IMR-90 (cell line): Measurements from ENCODE around the gene CAPN7. TPM values are rescaled to one million over a fixed set of nuclear protein-coding genes. Genes with fewer than 3 reads are reported as not detected.

Experiments
- ATAC-seq: fragments of 200-7000 bp; cut with Tn5 transposase; 2 replicates; pipeline ENCODE4 v1.9.1; 2020; ENCODE audit warnings: low read depth, mild to moderate bottlenecking, moderate library complexity
- BruUV-seq: library from RNA; stranded (reverse); fragments of 400-500 nt; replicated peaks from 2 replicates; lab custom pipeline; 2021; lab: Mats Ljungman, UMichigan
- CTCF ChIA-PET: fragments of 300-600 bp; formaldehyde crosslinking; extraction: SDS; loops from one replicate; lab custom pipeline; 2021; ENCODE audit warnings: antibody characterized with exemption; lab: Yijun Ruan, JAX
- POLR2A ChIA-PET: fragments of 300-600 bp; sonication (Branson Sonifier 250); formaldehyde crosslinking; loops from one replicate; lab custom pipeline; 2022; ENCODE audit warnings: antibody characterized with exemption; ENCODE audit not compliant: unreplicated experiment; lab: Charles Lee
- DNase-seq: peaks from one replicate; pipeline ENCODE4 v3.0.0; 2013
- H2AFZ ChIP-seq: replicated peaks from 2 replicates; pipeline ENCODE3; 2013; ENCODE audit warnings: low read length, mild to moderate bottlenecking; ENCODE audit not compliant: poor library complexity
- H2AK5ac ChIP-seq: 2 replicates; pipeline ENCODE4 v1.6.1; 2013; ENCODE audit warnings: low read depth, low read length, inconsistent platforms
- H2AK9ac ChIP-seq: replicated peaks from 2 replicates; pipeline ENCODE3; 2013; ENCODE audit warnings: mild to moderate bottlenecking, low read depth, low read length, moderate library complexity; ENCODE audit not compliant: poor library complexity
- H2BK120ac ChIP-seq: 2 replicates; pipeline ENCODE4 v1.6.1; 2013; ENCODE audit warnings: low read depth, low read length, inconsistent platforms
- H2BK15ac ChIP-seq: 3 replicates; pipeline ENCODE4 v1.6.1; 2013; ENCODE audit warnings: low read depth, low read length, inconsistent platforms
- H2BK20ac ChIP-seq: 2 replicates; pipeline ENCODE4 v1.6.1; 2013; ENCODE audit warnings: low read depth, mild to moderate bottlenecking, inconsistent platforms, low read length, moderate library complexity
- H2BK5ac ChIP-seq: 2 replicates; pipeline ENCODE4 v1.6.1; 2013; ENCODE audit warnings: mild to moderate bottlenecking, low read depth, low read length, inconsistent platforms; ENCODE audit not compliant: poor library complexity, severe bottlenecking
- H3K14ac ChIP-seq: replicated peaks from 2 replicates; pipeline ENCODE4 v1.6.1; 2013; ENCODE audit warnings: low read depth, low read length, inconsistent platforms
- H3K18ac ChIP-seq: 2 replicates; pipeline ENCODE4 v1.6.1; 2013; ENCODE audit warnings: low read depth, low read length, control low read depth
- H3K23ac ChIP-seq: 2 replicates; pipeline ENCODE4 v1.6.1; 2013; ENCODE audit warnings: low read depth, low read length, inconsistent platforms
- H3K27ac ChIP-seq: 2 replicates; pipeline ENCODE4 v1.5.1; 2013; ENCODE audit warnings: mild to moderate bottlenecking, control low read depth, low read length; ENCODE audit not compliant: insufficient read depth
- H3K27me3 ChIP-seq: 2 replicates; pipeline ENCODE4 v1.6.1; 2013; ENCODE audit warnings: low read length; ENCODE audit not compliant: control insufficient read depth, insufficient read depth
- H3K36me3 ChIP-seq: 2 replicates; pipeline ENCODE4 v1.6.1; 2013; ENCODE audit warnings: low read length, mixed read lengths; ENCODE audit not compliant: control insufficient read depth, insufficient read depth
- H3K4ac ChIP-seq: 2 replicates; pipeline ENCODE4 v1.6.1; 2013; ENCODE audit warnings: low read depth, low read length, inconsistent platforms
- H3K4me1 ChIP-seq: 2 replicates; pipeline ENCODE4 v1.6.1; 2013; ENCODE audit warnings: low read length, mixed read lengths; ENCODE audit not compliant: control insufficient read depth, insufficient read depth
- H3K4me2 ChIP-seq: 2 replicates; pipeline ENCODE4 v1.6.1; 2013; ENCODE audit warnings: low read depth, mild to moderate bottlenecking, control low read depth, low read length, moderate library complexity
- H3K4me3 ChIP-seq: 2 replicates; pipeline ENCODE4 v1.5.1; 2013; ENCODE audit warnings: low read depth, mild to moderate bottlenecking, control low read depth, low read length, moderate library complexity; ENCODE audit not compliant: insufficient read depth
- H3K56ac ChIP-seq: 2 replicates; pipeline ENCODE4 v1.6.1; 2013; ENCODE audit warnings: low read length, inconsistent platforms; ENCODE audit not compliant: insufficient read depth; ENCODE audit errors: extremely low read depth
- H3K79me1 ChIP-seq, 2 experiments: 2 replicates each; pipeline ENCODE4 v1.6.1; 2013; ENCODE audit warnings: low read length in 2 of 2, inconsistent platforms in 1 of 2, low read depth in 1 of 2
- H3K9ac ChIP-seq: 2 replicates; pipeline ENCODE4 v1.6.1; 2013; ENCODE audit warnings: low read depth, low read length, control low read depth
- H3K9me1 ChIP-seq: 2 replicates; pipeline ENCODE4 v1.6.1; 2013; ENCODE audit warnings: low read length, inconsistent platforms; ENCODE audit not compliant: insufficient read depth
- H3K9me3 ChIP-seq: 2 replicates; pipeline ENCODE4 v1.6.1; 2013; ENCODE audit warnings: low read length; ENCODE audit not compliant: control insufficient read depth, insufficient read depth
- H4K20me1 ChIP-seq: 2 replicates; pipeline ENCODE4 v1.6.1; 2013; ENCODE audit warnings: low read length, inconsistent platforms; ENCODE audit not compliant: insufficient read depth
- H4K5ac ChIP-seq: 2 replicates; pipeline ENCODE4 v1.6.1; 2013; ENCODE audit warnings: mild to moderate bottlenecking, low read depth, low read length, control low read depth
- H4K8ac ChIP-seq, 2 experiments: 2 replicates each; pipeline ENCODE4 v1.6.1; 2013; ENCODE audit warnings: low read depth in 2 of 2, low read length in 2 of 2, control low read depth in 1 of 2, inconsistent platforms in 1 of 2
- H4K91ac ChIP-seq: 2 replicates; pipeline ENCODE4 v1.6.1; 2013; ENCODE audit warnings: low read depth, low read length, inconsistent platforms; ENCODE audit not compliant: insufficient read depth
- BHLHE40 ChIP-seq: fragments of 150-350 bp; IDR thresholded peaks from 2 replicates; pipeline ENCODE4 v1.6.1; 2016; ENCODE audit warnings: mild to moderate bottlenecking, low read depth, low read length
- CEBPB ChIP-seq: IDR thresholded peaks from 2 replicates; pipeline ENCODE4 v1.6.1; 2012; ENCODE audit warnings: low read depth, low read length, improper control_type of control experiment
- CHD1 ChIP-seq: IDR thresholded peaks from 2 replicates; pipeline ENCODE4 v1.6.1; 2012; ENCODE audit warnings: low read depth, low read length, improper control_type of control experiment
- CTCF ChIP-seq: conservative IDR thresholded peaks from 2 replicates; pipeline ENCODE4 v1.5.1; 2012; ENCODE audit warnings: mild to moderate bottlenecking, low read depth, low read length, improper control_type of control experiment
- ELK1 ChIP-seq: fragments of 150-350 bp; IDR thresholded peaks from 2 replicates; pipeline ENCODE4 v1.6.1; 2016; ENCODE audit warnings: low read depth, mild to moderate bottlenecking, low read length, moderate library complexity, borderline replicate concordance
- FOS ChIP-seq: fragments of 150-350 bp; IDR thresholded peaks from 2 replicates; pipeline ENCODE4 v1.6.1; 2016; ENCODE audit warnings: low read depth, low read length
- MAFK ChIP-seq: IDR thresholded peaks from 2 replicates; pipeline ENCODE4 v1.6.1; 2012; ENCODE audit warnings: low read depth, low read length, improper control_type of control experiment
- MAZ ChIP-seq: IDR thresholded peaks from 2 replicates; pipeline ENCODE4 v1.6.1; 2012; ENCODE audit warnings: low read depth, mild to moderate bottlenecking, low read length, improper control_type of control experiment, moderate library complexity, borderline replicate concordance
- MXI1 ChIP-seq: IDR thresholded peaks from 2 replicates; pipeline ENCODE4 v1.6.1; 2012; ENCODE audit warnings: low read depth, mild to moderate bottlenecking, low read length, moderate library complexity, borderline replicate concordance
- NFE2L2 ChIP-seq: fragments of 150-350 bp; IDR thresholded peaks from 2 replicates; pipeline ENCODE4 v1.6.1; 2016; ENCODE audit warnings: low read depth, mild to moderate bottlenecking, low read length
- POLR2A ChIP-seq: IDR thresholded peaks from 2 replicates; pipeline ENCODE4 v1.6.1; 2012; ENCODE audit warnings: mild to moderate bottlenecking, low read depth, low read length
- RAD21 ChIP-seq: IDR thresholded peaks from 2 replicates; pipeline ENCODE4 v1.6.1; 2012; ENCODE audit warnings: low read length, improper control_type of control experiment
- RCOR1 ChIP-seq: IDR thresholded peaks from 2 replicates; pipeline ENCODE4 v1.6.1; 2012; ENCODE audit warnings: mild to moderate bottlenecking, low read length, improper control_type of control experiment; ENCODE audit not compliant: insufficient replicate concordance
- RFX5 ChIP-seq: IDR thresholded peaks from 2 replicates; pipeline ENCODE4 v1.8.0; 2012; ENCODE audit warnings: low read depth, mild to moderate bottlenecking, low read length, moderate library complexity
- USF2 ChIP-seq: fragments of 150-350 bp; IDR thresholded peaks from 2 replicates; pipeline ENCODE4 v1.6.1; 2017; ENCODE audit warnings: mild to moderate bottlenecking, antibody characterized with exemption, low read length, low read depth
- WGBS, 2 experiments: methylation state at CpG; one replicate each; pipeline versions ENCODE4 v1.1.5 to v1.1.7; 2013; ENCODE audit warnings: missing lambda C conversion rate in 2 of 2; ENCODE audit not compliant: insufficient read length in 1 of 2; ENCODE audit errors: extremely low coverage in 2 of 2; 5-methylcytosine and 5-hydroxymethylcytosine counted together
- dilution Hi-C: fragments of 300-500 bp; cut with HindIII; formaldehyde crosslinking; loops from one replicate; pipeline ENCODE4 v1.14.3; 2018; ENCODE audit warnings: low sequenced_read_pairs; ENCODE audit not compliant: unreplicated experiment
- in situ Hi-C: fragments of 300-500 bp; cut with MboI; formaldehyde crosslinking; loops from 3 replicates; pipeline ENCODE4 v1.14.3; 2019; ENCODE audit warnings: low sequenced_read_pairs, inconsistent platforms, mixed read lengths
- intact Hi-C: fragments of 100-400 bp; cut with micrococcal nuclease; formaldehyde crosslinking; loops from 2 replicates; pipeline ENCODE4 v1.10.0; 2022
- polyA plus RNA-seq, 3 experiments: library from polyadenylated mRNA; depleted of rRNA; stranded (reverse); fragments of >200 nt; gene quantifications; 2 replicates each; pipeline ENCODE4 v1.2.3, GENCODE V29; 2012; ENCODE audit warnings: low replicate concordance in 1 of 3
- total RNA-seq: library from RNA; depleted of rRNA; stranded (reverse); fragments of >200 nt; gene quantifications from 2 replicates; pipeline ENCODE4 v1.2.3, GENCODE V29; 2012

Gene CAPN7
- total and polyA plus RNA-seq, 2 of the 4 experiments (the other 2 are of a cell fraction) = 14.5 to 21.3 TPM

- Histone ChIP-seq H3K23ac (no peak overlapping the region), H3K9me1 (no peaks in the 10 kb centered on the region), H2AFZ (no peak overlapping the region), H2BK120ac (no peak overlapping the region), H2BK15ac (no peak overlapping the region), H3K9ac (no peak overlapping the region), H3K56ac (no peak overlapping the region), H3K14ac (no peak overlapping the region), H2BK20ac (no peak overlapping the region), H3K4me2 (no peak overlapping the region), H4K20me1 (no peaks in the 10 kb centered on the region), H3K36me3 (no peaks in the 10 kb centered on the region), H2BK5ac (no peak overlapping the region), H3K18ac (no peak overlapping the region), H3K27me3 (peaks cover 5% of the 10 kb centered on the region), H3K79me1 (no peaks in the 10 kb centered on the region), H4K91ac (no peak overlapping the region), H3K4ac (no peak overlapping the region), H2AK9ac (no peak overlapping the region), H2AK5ac (no peak overlapping the region), H3K27ac (no peak overlapping the region), H4K8ac (no peak overlapping the region), H3K4me1 (no peaks in the 10 kb centered on the region), H4K5ac (no peak overlapping the region), H3K9me3 (no peaks in the 10 kb centered on the region), H3K4me3 (no peak overlapping the region)
- DNase-seq (no peak), ATAC-seq (no peak)
- intact Hi-C loops = no loop called here
- no CpG with 5 or more reads among the region's 1 CpG for WGBS, 2 experiments
- in situ Hi-C loops = no loop called here
- TF ChIP-seq MAFK (no peak), ELK1 (no peak), RCOR1 (no peak), POLR2A (no peak), CHD1 (no peak), RAD21 (no peak), USF2 (no peak), CEBPB (no peak), RFX5 (no peak), MXI1 (no peak), MAZ (no peak), FOS (no peak), CTCF (no peak), NFE2L2 (no peak), BHLHE40 (no peak)
- dilution Hi-C loops = no loop called here
- no TSS peak for BruUV-seq
- CTCF ChIA-PET = interaction anchor here (0.6 kb wide), 1 partner anchor 990 kb away, joined by 3 read pairs; no protein-coding TSS in a partner anchor
- POLR2A ChIA-PET = no interaction called here
Observed at GRCh38 chr3:15164340-15164739, 41.7 kb upstream of the CAPN7 start.
